Measurements from ENCODE around the gene GPR152. TPM values are rescaled to one million over a fixed set of nuclear protein-coding genes. Genes with fewer than 3 reads are reported as not detected.

The GPR152 gene
- total RNA-seq, 1 experiment from 2014 or later: not detected

DNA sequence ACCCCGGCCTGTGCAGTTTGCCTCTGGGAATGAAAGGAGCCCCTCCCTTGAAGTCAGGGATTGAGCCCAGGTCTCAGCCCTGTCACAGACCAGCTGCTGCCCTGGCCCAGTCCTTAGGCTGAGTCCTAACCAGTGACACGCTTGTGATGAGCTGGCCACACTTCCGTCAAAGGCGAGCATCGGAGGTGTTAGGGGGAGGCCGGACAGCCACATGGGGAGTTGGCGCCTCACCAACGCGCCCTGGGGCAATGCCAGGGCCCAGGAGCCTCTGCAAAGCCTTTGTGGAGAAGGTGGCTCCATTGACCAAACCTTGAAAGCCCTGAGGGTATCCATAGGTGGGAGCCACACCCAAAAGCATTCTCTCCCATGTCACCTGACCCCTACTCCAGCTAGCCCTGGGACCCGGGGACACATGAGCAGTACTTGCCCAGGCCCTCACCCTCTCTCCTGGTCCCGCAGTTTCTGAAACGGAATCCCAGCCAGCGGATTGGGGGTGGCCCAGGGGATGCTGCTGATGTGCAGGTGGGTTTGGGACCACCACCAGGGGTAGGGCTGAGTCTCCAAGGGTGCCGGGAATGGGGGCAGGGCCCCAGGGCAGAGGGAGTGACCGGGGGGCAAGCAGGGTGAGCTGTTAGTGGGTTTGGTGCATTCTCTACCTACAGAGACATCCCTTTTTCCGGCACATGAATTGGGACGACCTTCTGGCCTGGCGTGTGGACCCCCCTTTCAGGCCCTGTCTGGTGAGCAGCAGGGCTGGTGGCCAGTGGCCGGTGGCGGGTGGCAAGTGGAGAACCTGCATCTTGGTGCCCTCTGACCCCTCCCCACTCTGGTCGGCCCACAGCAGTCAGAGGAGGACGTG, 18.8 kb downstream of the GPR152 start:
- H3K4ac ChIP-seq (ENCODE audit: low read depth, low read length): no peak overlapping the region
- Mint-ChIP-seq H3K4me3 (no peak overlapping the region), H3K27me3 (ENCODE audit: low read depth) (no peaks in the 10 kb centered on the region; the same call in 1 of the 2 replicates), H3K27ac (no peak overlapping the region), H3K36me3 (ENCODE audit: insufficient read depth in 1 of 3, low read depth in 3 of 3) (peaks cover 9 to 41% (median 35%) of the 10 kb centered on the region in 3 experiments; a peak in 6 of 7 replicates), H3K9me3 (no peaks in the 10 kb centered on the region), H3K4me1 (peaks cover 4 to 12% of the 10 kb centered on the region in 2 experiments)
- H3K23ac ChIP-seq (ENCODE audit: insufficient read length, low read depth, low read length): no peak overlapping the region
- no peak overlapping the region for H3K4me2 ChIP-seq (ENCODE audit: insufficient read depth, insufficient read length, low read length)
- no CpG with 5 or more reads among the region's 22 CpGs for WGBS (ENCODE audit: extremely low coverage, insufficient read length, low lambda C conversion rate)
- H2AK5ac ChIP-seq (ENCODE audit: insufficient read length, low read length): no peak overlapping the region
- no peak overlapping the region for H2BK5ac ChIP-seq (ENCODE audit: insufficient read length, low read length)
- no peak overlapping the region for H4K5ac ChIP-seq (ENCODE audit: insufficient read length, low read depth, low read length)
- TF ChIP-seq, protein P1, sequence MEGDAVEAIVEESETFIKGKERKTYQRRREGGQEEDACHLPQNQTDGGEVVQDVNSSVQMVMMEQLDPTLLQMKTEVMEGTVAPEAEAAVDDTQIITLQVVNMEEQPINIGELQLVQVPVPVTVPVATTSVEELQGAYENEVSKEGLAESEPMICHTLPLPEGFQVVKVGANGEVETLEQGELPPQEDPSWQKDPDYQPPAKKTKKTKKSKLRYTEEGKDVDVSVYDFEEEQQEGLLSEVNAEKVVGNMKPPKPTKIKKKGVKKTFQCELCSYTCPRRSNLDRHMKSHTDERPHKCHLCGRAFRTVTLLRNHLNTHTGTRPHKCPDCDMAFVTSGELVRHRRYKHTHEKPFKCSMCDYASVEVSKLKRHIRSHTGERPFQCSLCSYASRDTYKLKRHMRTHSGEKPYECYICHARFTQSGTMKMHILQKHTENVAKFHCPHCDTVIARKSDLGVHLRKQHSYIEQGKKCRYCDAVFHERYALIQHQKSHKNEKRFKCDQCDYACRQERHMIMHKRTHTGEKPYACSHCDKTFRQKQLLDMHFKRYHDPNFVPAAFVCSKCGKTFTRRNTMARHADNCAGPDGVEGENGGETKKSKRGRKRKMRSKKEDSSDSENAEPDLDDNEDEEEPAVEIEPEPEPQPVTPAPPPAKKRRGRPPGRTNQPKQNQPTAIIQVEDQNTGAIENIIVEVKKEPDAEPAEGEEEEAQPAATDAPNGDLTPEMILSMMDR (conservative IDR thresholded peaks at IDR 0.05): no peak
- no peak for DNase-seq
- no peak overlapping the region for H3K18ac ChIP-seq (ENCODE audit: insufficient read length, low read depth, low read length)
- no peak overlapping the region for H3K27ac ChIP-seq (ENCODE audit: insufficient read length, low read depth, low read length)
- H3K9ac ChIP-seq (ENCODE audit: extremely low read depth, insufficient read length, low read length): no peak overlapping the region
- no peak overlapping the region for H3T11ph ChIP-seq (ENCODE audit: low read length)
- H4K8ac ChIP-seq (replicated peaks; ENCODE audit: insufficient read length, low read depth, low read length): no peak overlapping the region
- no peaks in the 10 kb centered on the region for H3K27me3 ChIP-seq (ENCODE audit: insufficient read depth, low read length)
- peaks cover 2% of the 10 kb centered on the region for H3K23me2 ChIP-seq (ENCODE audit: insufficient read length, low read depth, low read length, poor library complexity, severe bottlenecking)
- no peak overlapping the region for H2AFZ ChIP-seq (ENCODE audit: low read length)
- H3K9me3 ChIP-seq (ENCODE audit: control insufficient read depth, low read depth, low read length): no peaks in the 10 kb centered on the region
- H2BK12ac ChIP-seq (ENCODE audit: insufficient read length, low read depth, low read length): no peak overlapping the region
- H3K56ac ChIP-seq (ENCODE audit: insufficient read length, low read depth, low read length): no peak overlapping the region
- no peak overlapping the region for H2BK120ac ChIP-seq (ENCODE audit: low read depth, low read length, poor library complexity, severe bottlenecking)
- no peaks in the 10 kb centered on the region for H3K79me1 ChIP-seq (ENCODE audit: insufficient read depth, low read depth, low read length, poor library complexity, severe bottlenecking)
- H3K4me1 ChIP-seq (ENCODE audit: insufficient read depth, low read length): no peaks in the 10 kb centered on the region; the same call in 1 of the 2 replicates
- no peak overlapping the region for H2BK20ac ChIP-seq (ENCODE audit: low read depth, low read length, poor library complexity, severe bottlenecking)
- no peak overlapping the region for H4K91ac ChIP-seq (ENCODE audit: insufficient read length, low read depth, low read length)
- no peak overlapping the region for H3K14ac ChIP-seq (ENCODE audit: insufficient read depth, low read length)
- H2BK15ac ChIP-seq (ENCODE audit: low read depth, low read length): no peak overlapping the region
- H4K20me1 ChIP-seq (ENCODE audit: control insufficient read depth, insufficient read depth, insufficient read length): no peaks in the 10 kb centered on the region
- H3K79me2 ChIP-seq (ENCODE audit: insufficient read depth, low read length): no peaks in the 10 kb centered on the region; the same call in 1 of the 2 replicates
